LoVo (cell line): ENCODE data around the gene CYTH4.
"Not testable (repeated sequence)": the region's sequence is repeated elsewhere in the genome, so short reads cannot be mapped to it uniquely, and the experiment has no call there.

Experiments
- DNase-seq: peaks from one replicate; pipeline ENCODE4 v3.0.0-alpha.2; 2016; ENCODE audit warnings: low spot score

The CYTH4 gene

DNA sequence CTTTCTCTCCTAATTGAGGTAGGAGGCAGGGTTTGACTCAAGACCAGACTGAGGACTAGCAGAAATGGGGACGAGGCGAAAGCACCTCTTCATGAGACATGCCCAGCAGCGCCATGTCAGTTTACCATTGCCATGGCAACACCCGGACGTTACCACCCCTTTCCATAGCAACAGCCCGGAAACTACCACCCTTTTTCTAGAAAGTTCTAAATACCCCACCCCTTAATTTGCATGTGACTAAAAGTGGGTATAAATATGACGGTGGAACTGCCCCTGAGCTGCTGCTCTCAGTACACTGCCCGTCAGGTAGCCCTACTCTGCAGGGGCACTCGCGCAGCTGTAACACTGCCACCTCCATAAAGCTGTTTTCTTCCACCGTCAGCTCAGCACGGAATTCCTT is 32.3 kb upstream of the CYTH4 start:
- no peak for DNase-seq

DNA sequence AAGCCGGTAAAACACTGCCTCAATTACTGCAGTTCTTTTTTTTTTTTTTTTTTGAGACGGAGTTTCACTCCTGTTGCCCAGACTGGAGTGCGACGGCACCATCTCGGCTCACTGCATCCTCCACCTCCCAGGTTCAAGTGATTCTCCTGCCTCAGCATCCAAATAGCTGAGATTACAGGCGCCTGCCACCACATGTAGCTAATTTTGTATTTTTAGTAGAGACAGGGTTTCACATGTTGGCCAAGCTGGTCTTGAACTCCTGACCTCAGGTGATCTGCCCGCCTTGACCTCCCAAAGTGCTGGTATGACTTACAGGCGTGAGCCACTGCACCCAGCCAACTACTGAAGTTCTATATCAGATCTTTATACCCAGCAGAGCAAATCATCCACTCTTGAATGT is 30.5 kb upstream of the CYTH4 start:
- not testable (repeated sequence) for DNase-seq

DNA sequence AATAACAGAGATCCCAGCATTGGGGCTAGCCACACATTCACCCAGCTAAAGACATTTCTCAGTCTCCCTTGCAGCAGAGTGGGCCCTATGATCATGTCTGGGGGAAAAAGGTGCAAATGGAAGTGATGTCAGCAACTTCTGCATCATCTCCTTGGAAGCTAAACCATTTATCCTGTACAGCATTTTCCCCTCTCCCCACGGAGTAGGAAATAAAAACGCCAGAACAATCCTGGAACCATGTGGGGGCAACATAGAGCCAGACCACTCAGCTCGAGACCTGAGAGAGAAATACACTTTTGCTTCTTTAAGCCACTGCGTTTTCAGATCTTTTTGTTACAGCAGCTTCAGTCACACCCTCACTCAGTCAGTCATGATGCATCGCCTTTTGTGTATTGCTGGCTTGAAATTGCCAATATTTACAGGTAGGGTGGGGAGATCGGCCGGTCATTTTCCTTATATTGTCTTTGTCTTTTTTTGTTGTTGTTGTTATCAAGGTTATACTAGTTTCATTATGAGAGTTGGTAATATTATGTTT is 29.1 kb upstream of the CYTH4 start:
- DNase-seq: no peak

DNA sequence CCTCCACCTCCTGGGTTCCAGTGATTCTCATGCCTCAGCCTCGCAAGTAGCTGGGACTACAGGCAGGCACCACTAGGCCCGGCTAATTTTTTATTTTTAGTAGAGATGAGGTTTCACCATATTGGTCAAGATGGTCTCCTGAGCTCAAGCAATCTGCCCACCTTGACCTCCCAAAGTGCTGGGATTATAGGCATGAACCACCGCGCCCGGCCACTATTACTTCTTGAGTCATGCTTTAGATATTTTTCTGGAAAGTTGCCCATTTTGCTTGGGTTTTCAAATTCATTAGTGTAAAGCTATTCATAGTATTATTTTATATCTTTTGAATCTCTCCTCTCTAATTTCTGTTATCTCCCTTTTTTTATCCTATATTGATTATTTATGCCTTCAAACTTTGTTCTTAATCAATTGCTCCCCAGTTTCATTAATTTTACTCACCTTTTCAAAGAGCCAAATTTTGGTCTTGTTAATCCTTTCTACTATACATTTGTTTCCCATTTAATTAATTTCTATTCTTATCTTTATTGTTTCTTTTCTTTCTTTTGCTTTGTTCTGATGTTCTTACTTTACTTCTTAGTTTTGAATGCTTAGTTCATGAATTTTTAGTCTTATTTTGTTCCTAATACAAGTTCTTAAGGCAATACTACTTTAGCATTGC is 28.0 kb upstream of the CYTH4 start:
- peak; percentile 67 for DNase-seq

DNA sequence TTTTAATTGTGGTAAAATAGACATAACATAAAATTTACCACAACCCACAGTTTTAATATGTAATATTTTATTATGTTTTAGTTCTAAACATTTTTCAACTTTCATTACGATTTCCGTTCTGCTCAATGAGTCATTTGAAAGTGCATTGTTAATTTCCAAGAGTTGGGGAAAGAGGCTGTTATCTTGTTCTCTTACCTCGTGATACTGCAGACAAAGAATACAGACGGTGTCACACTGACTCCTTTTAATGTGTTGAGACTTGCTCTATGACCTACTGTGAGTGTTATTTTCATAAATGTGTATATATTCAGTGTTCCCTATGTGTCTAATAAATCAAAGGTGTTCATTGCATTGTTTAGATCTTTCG is 27.5 kb upstream of the CYTH4 start:
- DNase-seq: no peak

DNA sequence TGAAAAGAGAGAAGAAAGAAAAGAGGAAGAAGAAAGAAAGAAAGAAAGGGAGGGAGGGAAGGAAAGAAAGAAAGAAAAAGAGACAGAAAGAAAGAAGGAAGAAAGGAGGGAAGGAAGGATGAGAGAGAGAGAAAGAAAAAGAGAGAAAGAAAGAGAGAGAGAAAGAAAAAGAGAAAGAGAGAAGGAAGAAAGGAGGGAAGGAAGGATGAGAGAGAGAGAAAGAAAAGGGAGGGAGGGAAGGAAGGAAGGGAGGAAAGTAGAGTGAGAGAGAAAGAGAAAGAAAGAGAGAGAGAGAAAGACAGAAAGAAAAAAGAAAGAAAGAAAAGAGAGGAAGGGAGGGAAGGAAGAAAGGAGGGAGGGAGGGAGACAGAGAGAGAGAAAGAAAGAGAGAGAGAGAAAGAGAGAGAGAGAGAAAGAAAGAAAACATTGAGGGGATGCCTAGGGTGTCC is 26.7 kb upstream of the CYTH4 start:
- DNase-seq: no peak

DNA sequence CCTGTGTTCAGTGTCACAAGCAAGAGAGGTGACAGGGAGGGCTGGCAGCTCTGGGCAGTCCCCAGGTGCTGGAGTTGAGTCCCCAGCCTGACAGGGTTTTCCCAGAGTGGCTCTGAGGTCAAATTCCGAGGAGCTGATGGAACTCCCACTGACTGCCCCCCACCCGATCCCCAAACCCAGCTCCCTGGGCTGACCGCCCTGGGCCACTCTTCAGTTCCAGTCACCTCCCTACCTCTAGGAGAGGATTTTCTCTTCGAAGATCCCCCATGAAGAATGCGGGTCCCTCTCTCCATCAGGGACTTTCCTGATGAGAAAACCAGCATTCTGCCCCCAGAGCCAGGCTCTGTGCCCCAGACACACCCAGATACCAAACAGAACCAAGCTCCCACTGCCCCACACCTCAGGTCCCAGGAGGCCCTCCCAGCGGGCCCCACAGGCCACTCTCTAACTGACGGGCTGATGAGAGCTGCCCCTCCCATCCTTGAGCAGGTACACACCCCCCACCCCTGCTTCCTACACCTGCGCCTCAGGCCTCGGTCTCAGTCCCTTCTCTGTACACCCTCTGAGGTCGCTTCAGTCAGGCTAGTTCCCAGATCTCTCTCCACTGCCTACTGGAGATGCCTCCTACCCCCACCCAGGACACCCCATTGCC is 26.1 kb upstream of the CYTH4 start:
- DNase-seq: no peak

DNA sequence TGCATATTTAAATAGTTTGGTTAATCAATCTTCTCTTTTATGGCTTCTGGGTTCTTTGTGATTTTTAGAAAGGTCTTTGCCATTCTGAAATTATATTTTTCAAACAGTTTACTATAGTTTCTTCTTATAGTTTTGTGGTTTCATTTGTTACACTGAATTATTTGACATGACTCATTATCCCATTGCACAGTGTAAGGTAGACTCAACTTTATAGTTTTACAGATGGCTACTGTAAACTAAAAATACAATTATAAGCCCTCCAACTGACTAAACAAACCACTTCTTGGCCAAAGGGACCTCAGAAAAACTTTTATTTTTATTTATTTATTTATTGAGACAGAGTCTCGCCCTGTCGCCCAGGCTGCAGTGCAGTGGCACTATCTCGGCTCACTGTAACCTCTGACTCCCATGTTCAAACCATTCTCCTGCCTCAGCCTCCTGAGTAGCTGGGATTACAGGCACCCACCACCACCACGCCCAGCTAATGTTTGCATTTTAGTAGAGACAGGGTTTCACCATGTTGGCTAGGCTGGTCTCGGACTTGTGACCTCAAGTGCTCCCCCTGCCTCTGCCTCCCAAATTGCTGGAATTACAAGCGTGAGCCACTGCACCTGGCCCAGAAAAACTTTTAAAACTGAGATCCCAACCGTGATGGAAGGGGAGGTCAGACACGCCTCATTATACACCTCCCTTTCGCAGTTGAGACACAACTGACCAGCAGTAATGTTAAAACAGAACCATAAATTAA is 24.1 kb upstream of the CYTH4 start:
- DNase-seq: no peak

DNA sequence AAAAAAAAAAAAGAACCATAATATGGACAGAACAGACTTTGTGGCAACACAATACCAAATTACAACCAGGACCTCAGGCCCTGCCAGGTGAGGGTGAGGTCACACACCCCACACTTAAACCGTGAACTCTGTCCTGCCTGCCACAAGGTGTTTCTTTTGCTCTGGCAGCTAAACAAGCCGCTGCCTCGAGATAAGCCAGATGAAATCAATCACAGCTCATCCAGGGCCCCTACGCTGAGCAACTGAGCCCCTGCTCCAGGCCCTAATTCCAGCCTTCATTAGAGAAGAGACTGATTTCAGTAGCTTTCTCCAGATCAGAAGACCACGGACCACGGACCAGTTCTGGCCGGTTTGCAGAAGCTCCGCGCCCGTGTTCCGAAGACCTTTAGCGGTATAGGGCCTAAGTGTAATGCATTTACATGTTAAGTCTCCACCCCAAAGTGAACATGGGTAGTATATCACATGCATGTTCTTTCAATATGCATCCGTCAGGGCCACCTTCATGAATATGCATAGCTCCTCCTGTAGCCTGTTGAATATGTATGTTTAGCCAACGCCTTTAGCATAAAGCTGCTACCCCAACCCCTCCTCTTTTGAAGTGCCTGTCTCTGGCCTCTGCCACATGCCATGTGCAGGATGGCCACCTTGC is 23.4 kb upstream of the CYTH4 start:
- no peak for DNase-seq

DNA sequence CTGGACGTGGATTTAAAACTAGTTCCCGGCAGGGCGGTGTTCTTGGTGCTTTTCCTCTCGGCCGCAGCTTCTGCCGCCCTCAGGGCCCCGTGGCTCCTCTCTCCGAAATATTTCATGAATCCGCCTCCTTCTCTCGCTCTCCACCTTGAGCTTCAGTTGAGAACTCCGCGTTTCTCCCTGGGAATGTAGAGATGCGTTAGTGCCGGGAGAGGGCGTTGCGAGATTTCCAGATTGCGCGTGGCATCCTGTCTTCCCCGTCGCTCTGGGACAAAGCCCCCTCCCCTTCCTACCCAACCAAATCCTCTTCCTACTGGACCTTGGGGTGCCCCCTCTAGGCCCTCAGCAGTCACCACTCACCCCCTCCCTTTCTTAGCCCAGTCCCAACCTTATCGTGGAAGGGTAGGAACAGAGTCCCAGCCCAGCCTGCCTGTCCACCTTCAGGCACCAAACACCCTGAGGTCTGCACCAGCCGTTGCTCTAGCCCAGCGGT is 22.7 kb upstream of the CYTH4 start:
- DNase-seq: no peak

DNA sequence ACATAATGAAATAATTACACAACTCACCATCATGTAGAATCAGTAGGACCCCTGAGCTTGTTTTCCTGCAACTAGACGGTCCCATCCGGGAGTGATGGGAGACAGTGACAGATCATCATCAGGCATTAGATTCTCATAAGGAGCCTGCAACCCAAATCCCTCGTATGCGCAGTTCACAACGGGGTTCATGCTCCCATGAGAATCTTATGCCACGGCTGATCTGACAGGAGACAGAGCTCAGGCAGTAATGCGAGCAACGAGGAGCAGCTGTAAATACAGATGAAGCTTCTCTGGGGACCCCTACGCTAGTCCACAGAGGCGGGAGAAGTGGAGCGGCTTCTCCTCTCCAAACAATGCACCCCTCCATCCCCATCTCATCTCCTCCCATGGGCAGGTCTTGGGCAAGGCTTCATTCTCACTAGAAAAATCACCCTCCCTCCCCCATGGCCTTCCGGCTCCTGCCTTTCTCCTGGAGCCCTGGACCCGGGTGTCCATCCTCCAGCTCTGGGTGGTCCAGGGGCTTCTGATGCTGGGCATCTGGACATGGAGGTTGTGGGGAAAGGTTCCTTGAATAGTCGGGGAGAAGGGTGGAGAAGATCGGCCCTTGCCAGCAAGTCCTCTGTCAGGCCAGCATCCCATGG is 22.0 kb upstream of the CYTH4 start:
- DNase-seq: no peak

DNA sequence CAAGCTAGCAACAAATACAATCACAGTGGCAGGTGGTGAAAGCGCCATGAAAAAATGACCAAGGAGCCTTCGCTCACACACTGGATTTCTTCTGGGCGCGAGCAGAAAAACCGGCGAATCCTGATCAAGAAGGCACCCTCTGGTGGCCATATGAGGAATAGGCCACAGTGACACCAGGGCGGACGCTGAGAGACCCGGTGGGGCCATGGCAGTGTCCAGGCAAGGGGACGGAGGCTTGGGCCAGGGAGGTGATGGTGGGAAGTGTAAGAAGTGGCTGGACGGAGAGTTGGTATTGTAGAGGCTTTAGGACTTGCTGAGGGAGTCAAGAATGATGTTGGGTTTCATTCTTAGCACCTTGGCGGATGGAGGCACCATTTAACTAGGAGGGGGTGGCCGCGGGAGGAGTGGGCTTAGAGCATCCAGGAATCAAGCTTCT is 21.4 kb upstream of the CYTH4 start:
- peak; percentile 55 for DNase-seq

DNA sequence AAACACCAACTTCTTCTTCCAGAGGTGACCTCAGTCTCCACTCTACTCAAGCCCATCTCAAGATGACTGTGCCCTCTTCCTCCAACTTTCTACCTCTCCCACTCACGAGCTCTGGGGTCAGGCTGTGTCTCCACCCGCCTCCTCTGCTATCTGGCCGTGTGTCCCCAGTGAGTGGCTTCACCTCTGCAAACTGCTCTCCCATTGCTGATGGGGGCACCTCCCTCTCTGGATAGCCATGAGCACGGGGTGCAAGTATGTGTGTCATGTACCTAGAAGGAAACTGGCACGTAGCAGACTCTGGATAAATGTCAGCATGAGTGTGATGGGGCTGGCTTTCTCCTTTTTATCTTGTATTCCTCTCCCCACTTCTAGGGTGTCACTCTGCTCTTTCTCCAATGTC is 20.0 kb upstream of the CYTH4 start:
- DNase-seq: no peak

DNA sequence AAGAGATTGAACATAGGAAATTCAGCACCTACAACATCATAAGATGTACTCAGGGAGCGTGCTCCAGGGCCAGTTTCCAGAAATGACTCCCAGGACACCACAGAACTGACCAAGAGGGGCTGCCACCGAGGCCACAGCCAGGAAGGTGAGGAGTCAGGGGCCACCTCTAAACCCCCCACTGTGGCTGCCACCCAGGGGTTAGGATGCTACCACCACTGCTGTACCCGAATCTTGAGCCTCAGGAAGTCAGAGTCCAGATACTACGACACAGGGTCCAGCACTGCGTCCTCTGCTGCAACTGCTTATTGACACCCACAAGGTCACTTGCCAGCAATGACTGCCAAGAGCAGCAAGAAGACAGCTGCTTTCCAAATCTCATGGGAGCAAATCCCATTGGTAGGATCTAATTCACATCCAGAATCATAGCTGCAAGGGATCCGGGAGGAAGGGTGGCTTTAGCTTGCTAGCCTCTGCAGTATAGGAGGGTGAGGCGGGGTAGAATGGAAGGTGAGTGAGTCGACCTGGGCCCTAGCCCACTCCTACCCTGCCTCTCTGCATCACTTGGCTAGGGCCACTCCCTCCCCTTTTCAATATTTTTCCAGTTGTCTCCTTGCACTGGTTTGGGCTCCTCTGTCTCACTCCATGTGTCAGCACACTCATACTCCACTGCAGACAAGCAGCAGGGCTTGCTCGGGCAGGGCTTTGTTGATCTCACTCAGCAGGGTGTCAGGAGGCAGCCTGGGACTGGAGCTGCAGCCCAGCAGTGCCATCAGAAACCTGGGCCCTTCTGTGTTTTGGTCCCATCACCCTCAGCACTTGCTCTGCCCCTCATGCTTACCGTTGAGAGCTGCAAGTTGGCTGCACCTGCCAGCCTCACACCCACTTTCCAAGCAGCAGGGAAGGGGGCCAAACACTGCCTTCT is 18.1 kb upstream of the CYTH4 start:
- no peak for DNase-seq

DNA sequence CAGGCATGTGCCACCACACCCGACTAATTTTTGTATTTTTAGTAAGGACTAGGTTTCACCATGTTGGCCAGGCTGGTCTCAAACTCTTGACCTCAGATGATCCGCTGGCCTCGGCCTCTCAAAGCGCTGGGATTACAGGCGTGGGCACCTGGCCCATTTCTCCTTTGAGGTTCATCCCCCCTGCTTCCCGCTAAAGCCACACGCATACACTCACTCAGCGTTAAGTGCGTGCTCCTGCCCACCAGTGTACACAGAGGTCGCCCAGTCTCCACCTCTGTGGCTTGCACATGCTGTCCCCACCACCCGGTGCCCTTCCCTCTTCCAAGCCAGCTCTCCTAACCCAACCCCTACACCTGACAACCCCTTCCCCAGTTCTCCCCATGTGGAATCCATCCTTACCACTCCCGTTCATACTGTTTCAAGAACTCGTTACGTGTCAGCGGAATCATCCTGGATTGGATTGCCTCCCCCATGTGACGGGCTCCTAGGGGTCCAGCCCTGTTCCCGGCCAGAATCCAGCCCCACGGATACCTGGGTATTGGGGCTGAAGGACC is 15.7 kb upstream of the CYTH4 start:
- DNase-seq: no peak

DNA sequence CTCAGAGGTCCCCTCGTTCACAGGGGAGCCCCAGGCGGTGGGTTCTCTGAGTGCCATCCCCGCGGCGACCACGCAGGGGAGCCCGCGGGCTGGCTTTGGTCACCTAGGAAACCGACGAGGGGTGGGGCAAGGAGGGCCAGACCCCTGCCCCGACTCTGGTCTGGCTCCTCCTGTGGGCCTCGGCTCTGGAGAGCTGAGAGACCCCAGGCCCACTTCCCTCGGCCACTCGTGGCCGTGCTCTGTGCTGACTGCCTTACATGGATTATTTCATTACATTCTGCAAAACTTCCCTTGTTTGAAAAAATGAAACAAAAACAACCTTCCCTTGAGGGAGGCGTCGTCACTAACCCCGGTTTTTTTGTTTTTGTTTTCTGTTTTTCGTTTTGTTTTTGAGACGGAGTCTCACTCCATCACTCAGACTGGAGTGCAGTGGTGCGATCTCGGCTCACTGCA is 15.1 kb upstream of the CYTH4 start:
- DNase-seq: no peak

DNA sequence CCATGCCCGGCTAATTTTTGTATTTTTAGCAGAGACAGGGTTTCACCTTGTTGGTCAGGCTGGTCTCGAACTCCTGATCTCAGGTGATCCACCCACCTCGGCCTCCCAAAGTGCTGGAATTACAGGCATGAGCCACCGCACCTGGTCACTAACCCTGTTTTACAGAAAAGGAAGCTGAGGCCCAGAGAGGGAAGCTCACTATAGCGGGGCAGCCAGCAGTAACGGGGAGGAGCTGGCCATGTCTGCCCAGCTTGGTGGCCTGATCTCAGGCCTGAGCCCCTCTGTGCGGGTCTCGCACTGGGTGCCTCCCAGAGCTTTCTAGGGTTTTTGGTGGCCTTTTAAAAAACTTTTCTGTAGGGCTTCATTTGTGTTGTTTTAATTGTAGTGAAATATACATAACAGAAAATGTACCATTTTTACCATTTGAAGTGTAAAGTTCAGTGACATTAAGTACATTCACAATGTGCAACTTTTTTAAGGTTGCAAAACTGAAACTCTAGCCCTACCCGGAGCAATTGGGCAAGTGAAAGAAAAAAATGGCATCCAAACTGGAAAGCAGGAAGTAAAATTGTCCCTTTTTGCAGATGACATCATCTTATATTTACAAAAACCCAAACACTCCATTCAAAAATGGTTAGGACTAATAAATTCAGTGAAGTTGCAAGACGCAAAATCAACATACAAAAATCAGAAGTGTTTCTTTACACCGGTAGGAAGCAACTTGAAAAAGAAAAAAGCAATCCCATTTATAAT is 14.5 kb upstream of the CYTH4 start:
- no peak for DNase-seq

DNA sequence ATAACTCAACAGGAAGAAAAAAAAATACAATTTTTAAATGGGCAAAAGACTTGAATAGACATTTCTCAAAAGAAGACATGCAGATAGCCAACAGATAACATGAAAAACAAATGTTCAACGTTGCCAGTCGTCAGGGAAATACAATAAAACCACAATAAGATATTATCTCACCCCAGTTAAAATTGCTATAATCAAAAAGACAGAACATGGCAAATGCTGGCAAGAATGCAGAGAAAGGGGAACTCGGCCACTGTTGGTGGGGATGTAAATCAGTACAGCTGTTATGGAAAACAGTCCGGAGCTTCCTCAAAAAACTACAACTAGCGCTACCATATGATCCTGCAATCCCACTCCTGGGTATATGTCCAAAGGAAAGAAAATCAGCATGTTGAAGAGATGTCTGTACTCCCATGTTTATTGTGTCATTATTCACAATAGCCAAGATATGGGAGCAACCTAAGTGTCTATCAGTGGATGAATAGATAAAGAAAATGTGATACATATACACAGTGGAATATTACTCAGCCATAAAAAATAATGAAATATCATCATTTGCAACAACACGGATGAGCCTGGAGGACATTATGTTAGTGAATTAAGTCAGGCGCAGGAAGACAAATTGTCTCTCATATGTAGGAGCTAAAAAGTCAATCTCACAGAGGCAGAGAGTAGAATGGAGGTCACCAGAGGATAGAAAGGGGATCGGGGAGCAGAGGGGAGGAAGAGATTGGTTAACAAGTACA is 12.2 kb upstream of the CYTH4 start:
- DNase-seq: no peak
